PC-9 (cell line): ENCODE results near the gene MPPED2. TPM values are rescaled to one million over a fixed set of nuclear protein-coding genes. Genes with fewer than 3 reads are reported as not detected.

Experiments
- BruUV-seq: library from RNA; stranded (reverse); fragments of 400-500 nt; replicated peaks from 2 replicates; lab custom pipeline; 2021; lab: Mats Ljungman, UMichigan
- CTCF ChIA-PET: fragments of 300-600 bp; sonication (Branson Sonifier 250); formaldehyde crosslinking; loops from one replicate; lab custom pipeline; 2022; ENCODE audit warnings: antibody characterized with exemption; lab: Charles Lee
- POLR2A ChIA-PET: fragments of 300-600 bp; sonication (Branson Sonifier 250); formaldehyde crosslinking; loops from one replicate; lab custom pipeline; 2022; ENCODE audit warnings: antibody characterized with exemption; ENCODE audit not compliant: unreplicated experiment; lab: Charles Lee
- DNase-seq, 2 experiments: peaks; one replicate each; pipeline versions ENCODE4 v3.0.0 to v3.0.0-alpha.2; 2015 to 2022; ENCODE audit warnings: mixed read lengths in 1 of 2
- H2AFZ ChIP-seq: fragments of 200-600 bp; sonication (generic); 2 replicates; pipeline ENCODE4 v1.8.1; 2017; ENCODE audit warnings: antibody characterized with exemption
- H3F3A ChIP-seq: fragments of 200-600 bp; sonication (generic); 2 replicates; pipeline ENCODE4 v1.8.1; 2017; ENCODE audit warnings: antibody characterized with exemption, mild to moderate bottlenecking, low read depth; ENCODE audit not compliant: insufficient read depth
- H3K27ac ChIP-seq: fragments of 200-600 bp; sonication (generic); 2 replicates; pipeline ENCODE4 v1.6.1; 2016; ENCODE audit warnings: mixed run types
- H3K27me3 ChIP-seq: fragments of 200-600 bp; sonication (generic); 2 replicates; pipeline ENCODE4 v1.6.1; 2016; ENCODE audit warnings: low read depth, mixed run types; ENCODE audit not compliant: insufficient read depth
- H3K36me3 ChIP-seq: fragments of 200-600 bp; sonication (generic); 2 replicates; pipeline ENCODE4 v1.6.1; 2016; ENCODE audit warnings: low read depth, mixed run types
- H3K4me1 ChIP-seq: fragments of 200-600 bp; sonication (generic); replicated peaks from 2 replicates; pipeline ENCODE4 v1.6.1; 2016; ENCODE audit warnings: mixed run types; ENCODE audit not compliant: insufficient read depth
- H3K4me2 ChIP-seq: fragments of 200-600 bp; sonication (generic); 2 replicates; pipeline ENCODE4 v1.6.1; 2017; ENCODE audit warnings: mixed run types
- H3K4me3 ChIP-seq: fragments of 200-600 bp; sonication (generic); 2 replicates; pipeline ENCODE4 v1.6.1; 2016; ENCODE audit warnings: mixed run types
- H3K79me2 ChIP-seq: fragments of 200-600 bp; sonication (generic); 2 replicates; pipeline ENCODE4 v1.6.1; 2017; ENCODE audit warnings: low read depth, mixed run types
- H3K9me2 ChIP-seq: fragments of 200-600 bp; sonication (generic); 2 replicates; pipeline ENCODE4 v1.8.1; 2017; ENCODE audit warnings: mild to moderate bottlenecking; ENCODE audit not compliant: insufficient read depth
- H3K9me3 ChIP-seq: fragments of 200-600 bp; sonication (generic); 2 replicates; pipeline ENCODE4 v1.8.1; 2016; ENCODE audit warnings: low read depth; ENCODE audit not compliant: insufficient read depth
- H4K20me1 ChIP-seq: fragments of 200-600 bp; sonication (generic); 2 replicates; pipeline ENCODE4 v1.8.1; 2017; ENCODE audit not compliant: insufficient read depth
- EZH2 ChIP-seq: fragments of 200-600 bp; sonication (generic); IDR thresholded peaks from 2 replicates; pipeline ENCODE4 v1.8.0; 2017; ENCODE audit warnings: antibody characterized with exemption, low read depth
- intact Hi-C: fragments of 100-400 bp; cut with micrococcal nuclease; formaldehyde crosslinking; loops from one replicate; pipeline ENCODE4 v1.10.0; 2022; ENCODE audit not compliant: unreplicated experiment
- total RNA-seq: library from RNA; stranded (reverse); gene quantifications from 2 replicates; pipeline ENCODE4 v1.2.3, GENCODE V29; 2021
- TF ChIP-seq, protein P1 (sequence below): fragments of 200-600 bp; sonication (generic); conservative IDR thresholded peaks from 2 replicates; pipeline ENCODE4 v1.6.1; 2017; ENCODE audit warnings: mixed run types, antibody characterized with exemption, mild to moderate bottlenecking, moderate library complexity

Gene MPPED2
- total RNA-seq, 1 experiment from 2014 or later: not detected

GRCh38 chr11:30478923-30479322, 107.2 kb downstream of the MPPED2 start:
- POLR2A ChIA-PET: no interaction called here
- Histone ChIP-seq H2AFZ (no peak overlapping the region), H3K79me2 (no peaks in the 10 kb centered on the region), H3K9me3 (no peaks in the 10 kb centered on the region), H3K4me3 (no peak overlapping the region), H3K9me2 (no peaks in the 10 kb centered on the region), H3K36me3 (no peaks in the 10 kb centered on the region), H4K20me1 (no peaks in the 10 kb centered on the region), H3F3A (no peaks in the 10 kb centered on the region), H3K27ac (no peak overlapping the region), H3K4me2 (no peak overlapping the region), H3K4me1 (no peaks in the 10 kb centered on the region), H3K27me3 (peaks cover 52% of the 10 kb centered on the region)
- DNase-seq: no peak
- CTCF ChIA-PET: no interaction called here
- intact Hi-C loops: no loop called here
- TF ChIP-seq EZH2: no peak
- TF ChIP-seq, protein P1, sequence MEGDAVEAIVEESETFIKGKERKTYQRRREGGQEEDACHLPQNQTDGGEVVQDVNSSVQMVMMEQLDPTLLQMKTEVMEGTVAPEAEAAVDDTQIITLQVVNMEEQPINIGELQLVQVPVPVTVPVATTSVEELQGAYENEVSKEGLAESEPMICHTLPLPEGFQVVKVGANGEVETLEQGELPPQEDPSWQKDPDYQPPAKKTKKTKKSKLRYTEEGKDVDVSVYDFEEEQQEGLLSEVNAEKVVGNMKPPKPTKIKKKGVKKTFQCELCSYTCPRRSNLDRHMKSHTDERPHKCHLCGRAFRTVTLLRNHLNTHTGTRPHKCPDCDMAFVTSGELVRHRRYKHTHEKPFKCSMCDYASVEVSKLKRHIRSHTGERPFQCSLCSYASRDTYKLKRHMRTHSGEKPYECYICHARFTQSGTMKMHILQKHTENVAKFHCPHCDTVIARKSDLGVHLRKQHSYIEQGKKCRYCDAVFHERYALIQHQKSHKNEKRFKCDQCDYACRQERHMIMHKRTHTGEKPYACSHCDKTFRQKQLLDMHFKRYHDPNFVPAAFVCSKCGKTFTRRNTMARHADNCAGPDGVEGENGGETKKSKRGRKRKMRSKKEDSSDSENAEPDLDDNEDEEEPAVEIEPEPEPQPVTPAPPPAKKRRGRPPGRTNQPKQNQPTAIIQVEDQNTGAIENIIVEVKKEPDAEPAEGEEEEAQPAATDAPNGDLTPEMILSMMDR: no peak
- no TSS peak for BruUV-seq

GRCh38 chr11:30477061-30477460, 109.1 kb downstream of the MPPED2 start:
- no peak overlapping the region for H3K4me2 ChIP-seq
- H3K9me2 ChIP-seq: no peaks in the 10 kb centered on the region
- H3F3A ChIP-seq: no peaks in the 10 kb centered on the region
- H3K27me3 ChIP-seq: peaks cover 41% of the 10 kb centered on the region
- H3K27ac ChIP-seq: no peak overlapping the region
- no peak overlapping the region for H2AFZ ChIP-seq
- H3K79me2 ChIP-seq: no peaks in the 10 kb centered on the region
- POLR2A ChIA-PET: no interaction called here
- no peaks in the 10 kb centered on the region for H3K4me1 ChIP-seq
- H4K20me1 ChIP-seq: no peaks in the 10 kb centered on the region
- H3K4me3 ChIP-seq: no peak overlapping the region
- no TSS peak for BruUV-seq
- TF ChIP-seq, protein P1: no peak
- no peak for TF ChIP-seq EZH2
- CTCF ChIA-PET: no interaction called here
- intact Hi-C loops: no loop called here
- DNase-seq: no peak
- no peaks in the 10 kb centered on the region for H3K36me3 ChIP-seq
- 0 out of 2 replicates have a peak, but pooled peaks cover 4% of the 10 kb centered on the region for H3K9me3 ChIP-seq

GRCh38 chr11:30474151-30474954, 111.8 kb downstream of the MPPED2 start:
- CTCF ChIA-PET: no interaction called here

More at GRCh38 chr11:30474151-30474954, 111.8 kb downstream of the MPPED2 start:
- Histone ChIP-seq H3K9me3 (0 out of 2 replicates have a peak, but pooled peaks cover 4% of the 10 kb centered on the region), H3K4me2 (no peak overlapping the region), H3K4me3 (no peak overlapping the region), H3K4me1 (no peaks in the 10 kb centered on the region), H3K36me3 (no peaks in the 10 kb centered on the region), H3K27me3 (peaks cover 16% of the 10 kb centered on the region), H3F3A (no peaks in the 10 kb centered on the region), H3K79me2 (no peaks in the 10 kb centered on the region), H3K27ac (no peak overlapping the region), H4K20me1 (no peaks in the 10 kb centered on the region), H2AFZ (no peak overlapping the region), H3K9me2 (no peaks in the 10 kb centered on the region)
- no TSS peak for BruUV-seq
- intact Hi-C loops: no loop called here
- no peak for DNase-seq
- POLR2A ChIA-PET: no interaction called here
- TF ChIP-seq, protein P1: no peak
- TF ChIP-seq EZH2: no peak
